GM12878 (cell line): ENCODE results near the gene CD101. TPM values are rescaled to one million over a fixed set of nuclear protein-coding genes. Genes with fewer than 3 reads are reported as not detected.

Experiments used
- ATAC-seq: fragments of 200-7000 bp; cut with Tn5 transposase; 3 replicates; pipeline ENCODE4 v1.9.1; 2020; ENCODE audit warnings: mild to moderate bottlenecking, moderate library complexity
- BruUV-seq: library from RNA; stranded (reverse); fragments of 400-500 nt; replicated peaks from 2 replicates; lab custom pipeline; 2021; lab: Mats Ljungman, UMichigan
- CTCF ChIA-PET: fragments of 300-600 bp; sonication (Branson Sonifier 250); formaldehyde crosslinking; extraction: SDS; loops from one replicate; lab custom pipeline; 2021; ENCODE audit warnings: inconsistent platforms; lab: Yijun Ruan, JAX
- POLR2A ChIA-PET: fragments of 350-600 bp; formaldehyde crosslinking; extraction: SDS; loops from one replicate; lab custom pipeline; 2021; ENCODE audit warnings: inconsistent platforms; lab: Charles Lee
- RAD21 ChIA-PET: fragments of 300-600 bp; sonication (Branson Sonifier 250); formaldehyde crosslinking; loops from one replicate; lab custom pipeline; 2023; ENCODE audit warnings: antibody characterized with exemption; ENCODE audit not compliant: unreplicated experiment; lab: Charles Lee
- SMC1A ChIA-PET: fragments of 300-600 bp; sonication (Branson Sonifier 250); formaldehyde crosslinking; loops from one replicate; lab custom pipeline; 2023; ENCODE audit not compliant: unreplicated experiment, uncharacterized antibody; lab: Charles Lee
- DNase-seq: peaks from one replicate; pipeline ENCODE4 v3.0.0-alpha.2; 2011; ENCODE audit warnings: low read depth, low spot score
- FAIRE-seq: peaks from 3 replicates; lab custom pipeline; 2011; peaks lifted over from hg19 to GRCh38; lab: Jason Lieb, UNC
- H2AFZ ChIP-seq: 2 replicates; pipeline ENCODE4 v1.6.0; 2011; ENCODE audit warnings: low read depth, low read length, control low read depth; ENCODE audit not compliant: control insufficient read depth
- H3K27ac ChIP-seq: 2 replicates; pipeline ENCODE4 v1.5.1; 2011; ENCODE audit warnings: control low read depth; ENCODE audit not compliant: control insufficient read depth, insufficient read depth
- H3K27me3 ChIP-seq, 2 experiments: replicated peaks in 1 of 2; 2 replicates each; pipeline versions ENCODE4 v1.6.0 to v1.6.1; 2011; ENCODE audit warnings: low read length in 1 of 2; ENCODE audit not compliant: control insufficient read depth in 2 of 2, insufficient read depth in 2 of 2
- H3K36me3 ChIP-seq, 2 experiments: 2 replicates each; pipeline ENCODE4 v1.5.1; 2011; ENCODE audit warnings: low read length in 1 of 2; ENCODE audit not compliant: control insufficient read depth in 2 of 2, insufficient read depth in 2 of 2
- H3K4me1 ChIP-seq: 2 replicates; pipeline ENCODE4 v1.6.1; 2011; ENCODE audit warnings: mild to moderate bottlenecking, low read length, moderate library complexity, mixed read lengths; ENCODE audit not compliant: control insufficient read depth, insufficient read depth
- H3K4me2 ChIP-seq: 2 replicates; pipeline ENCODE4 v1.6.0; 2011; ENCODE audit warnings: control low read depth; ENCODE audit not compliant: control insufficient read depth, insufficient read depth
- H3K4me3 ChIP-seq: fragments of 200-600 bp; sonication (generic); 2 replicates; pipeline ENCODE4 v1.5.1; 2016
- H3K79me2 ChIP-seq: 2 replicates; pipeline ENCODE4 v1.6.0; 2011; ENCODE audit warnings: low read length; ENCODE audit not compliant: control insufficient read depth, insufficient read depth
- H3K9ac ChIP-seq: 2 replicates; pipeline ENCODE4 v1.8.0; 2011; ENCODE audit warnings: low read length, control low read depth, mixed read lengths; ENCODE audit not compliant: control insufficient read depth, insufficient read depth
- H3K9me3 ChIP-seq: replicated peaks from 3 replicates; pipeline ENCODE4 v1.5.1; 2011; ENCODE audit warnings: mild to moderate bottlenecking, low read length; ENCODE audit not compliant: control insufficient read depth, insufficient read depth
- H4K20me1 ChIP-seq: 2 replicates; pipeline ENCODE4 v1.6.0; 2011; ENCODE audit not compliant: control insufficient read depth, insufficient read depth
- BHLHE40 ChIP-seq, 2 experiments: fragments of 450-650 bp in 1 of 2; IDR thresholded peaks; 2 replicates each; pipeline ENCODE4 v1.6.1; 2011 to 2017; ENCODE audit warnings: low read depth in 2 of 2, borderline replicate concordance in 1 of 2, improper control_type of control experiment in 1 of 2, low read length in 1 of 2, mild to moderate bottlenecking in 1 of 2
- ESRRA ChIP-seq: IDR thresholded peaks from 2 replicates; pipeline ENCODE4 v1.6.1; 2012; ENCODE audit warnings: mild to moderate bottlenecking, low read length, improper control_type of control experiment
- HDAC2 ChIP-seq: fragments of 200-600 bp; sonication (generic); IDR thresholded peaks from 2 replicates; pipeline ENCODE4 v1.6.1; 2017
- NKRF ChIP-seq: fragments of 450-650 bp; conservative IDR thresholded peaks from 2 replicates; pipeline ENCODE4 v1.6.1; 2017; ENCODE audit warnings: mild to moderate bottlenecking, moderate library complexity
- PBX3 ChIP-seq: IDR thresholded peaks from 2 replicates; pipeline ENCODE4 v1.6.1; 2011; ENCODE audit warnings: mild to moderate bottlenecking, low read depth, low read length, moderate library complexity; ENCODE audit not compliant: insufficient replicate concordance
- POLR2AphosphoS5 ChIP-seq: IDR thresholded peaks from 2 replicates; pipeline ENCODE4 v1.6.1; 2011; ENCODE audit warnings: mild to moderate bottlenecking, low read length, inconsistent platforms
- PRDM15 ChIP-seq: fragments of 450-650 bp; formaldehyde crosslinking; IDR thresholded peaks from 2 replicates; pipeline ENCODE4 v1.4.0; 2020; ENCODE audit warnings: mild to moderate bottlenecking, moderate library complexity
- SMAD1 ChIP-seq: fragments of 450-650 bp; IDR thresholded peaks from 2 replicates; pipeline ENCODE4 v1.6.1; 2018; ENCODE audit warnings: mild to moderate bottlenecking, low read depth; ENCODE audit not compliant: partially characterized antibody
- SMC3 ChIP-seq: IDR thresholded peaks from 2 replicates; pipeline ENCODE4 v1.6.1; 2011; ENCODE audit warnings: low read length, improper control_type of control experiment, borderline replicate concordance
- SUPT20H ChIP-seq: IDR thresholded peaks from 2 replicates; pipeline ENCODE4 v1.6.1; 2011; ENCODE audit warnings: low read depth, mild to moderate bottlenecking, low read length, moderate library complexity, borderline replicate concordance; ENCODE audit not compliant: control insufficient read depth
- USF2 ChIP-seq: IDR thresholded peaks from 2 replicates; pipeline ENCODE4 v1.6.1; 2011; ENCODE audit warnings: low read depth, low read length, improper control_type of control experiment, borderline replicate concordance
- ZNF274 ChIP-seq: IDR thresholded peaks from one replicate; pipeline ENCODE4 v1.8.0; 2011; ENCODE audit not compliant: insufficient read length, insufficient read depth
- ZNF622 ChIP-seq: fragments of 450-650 bp; IDR thresholded peaks from 2 replicates; pipeline ENCODE4 v1.6.1; 2017; ENCODE audit warnings: mild to moderate bottlenecking, inconsistent platforms
- WGBS: methylation state at CpG from one replicate; pipeline ENCODE4 v1.1.6; 2016; ENCODE audit warnings: low lambda C conversion rate; ENCODE audit not compliant: insufficient replicate concordance, insufficient coverage; ENCODE audit errors: missing lambda C conversion rate; 5-methylcytosine and 5-hydroxymethylcytosine counted together
- in situ Hi-C: fragments of 300-500 bp; cut with MboI; formaldehyde crosslinking; loops from 9 replicates; pipeline ENCODE4 v1.14.3; 2018; ENCODE audit warnings: mixed read lengths
- intact Hi-C: fragments of 100-400 bp; cut with micrococcal nuclease; formaldehyde crosslinking; loops from one replicate; pipeline ENCODE4 v1.14.2; 2022; ENCODE audit not compliant: unreplicated experiment
- polyA plus RNA-seq, 11 experiments: library from polyadenylated mRNA; depleted of rRNA in 4 of 11; unstranded in 6 of 11; stranded (reverse) in 5 of 11; fragments of >200 nt; fragmentation: Nextera tagmentation in 4 of 11; fragmentation: Illumina TruSeq in 1 of 11; extraction: Ambion mirVana in 4 of 11; extraction: Trizol in 1 of 11; gene quantifications; 1 replicate in 1 of 11; 2 replicates in 10 of 11; pipeline versions ENCODE4 v1.2.1 to v1.2.3, GENCODE V29; 2011 to 2016; ENCODE audit warnings: inconsistent platforms in 2 of 11, missing spikeins in 2 of 11, low read depth in 1 of 11
- total RNA-seq, 4 experiments: library from RNA; depleted of rRNA in 3 of 4; stranded (reverse); fragments of >200 nt in 3 of 4; fragmentation: Illumina TruSeq in 1 of 4; extraction: Trizol in 1 of 4; gene quantifications; 2 replicates each; pipeline versions ENCODE4 v1.2.1 to v1.2.3, GENCODE V29; 2013 to 2021

CD101 gene
- total and polyA plus RNA-seq, 10 of the 15 experiments (the other 5 are each of a cell fraction or from before 2014, with no cell fraction given), result 0.56 to 7.9 (median 2.9) TPM

GRCh38 chr1:117051224-117052064, 49.9 kb downstream of the CD101 start:
- no peaks in the 10 kb centered on the region for H4K20me1 ChIP-seq
- ChIA-PET POLR2A (interaction anchor here (1.0 to 2.1 kb wide), 6 partner anchors 9 to 483 kb away, joined by 3 to 9 read pairs (median 4); partner anchors contain the start of genes CD101 and TTF2), RAD21 (interaction anchor here (0.6 to 3.9 kb wide), 20 partner anchors 8 to 477 kb away, joined by 3 to 39 read pairs (median 4); partner anchors contain the start of gene TTF2), SMC1A (interaction anchor here (1.0 to 10.2 kb wide), 15 partner anchors 9 to 478 kb away, joined by 3 to 91 read pairs (median 8); partner anchors contain the start of genes CD101 and TTF2), CTCF (interaction anchor here (0.6 to 10.0 kb wide), 20 partner anchors 9 to 567 kb away, joined by 3 to 134 read pairs (median 4); partner anchors contain the start of genes CD101 and TTF2)
- peak; percentile 34 for DNase-seq
- H3K36me3 ChIP-seq, result no peaks in the 10 kb centered on the region
- H3K9me3 ChIP-seq, result no peaks in the 10 kb centered on the region
- in situ Hi-C loops (loop anchor here (5.0 kb wide), 1 partner anchor 314 kb away; no protein-coding TSS in a partner anchor), intact Hi-C loops (loop anchor here (1.0 to 5.0 kb wide), 7 partner anchors 21 to 327 kb away; partner anchors contain the start of gene CD101)
- peak overlapping the region; percentile 83 for H2AFZ ChIP-seq
- peak overlapping the region; percentile 61; the same call in 1 of the 2 replicates for H3K4me3 ChIP-seq
- H3K4me1 ChIP-seq, result peaks cover 13% of the 10 kb centered on the region
- ATAC-seq, result peak; percentile 93
- BruUV-seq, result no TSS peak
- H3K9ac ChIP-seq, result peak overlapping the region; percentile 65; the same call in 1 of the 2 replicates
- H3K27ac ChIP-seq, result peak overlapping the region; percentile 89
- H3K79me2 ChIP-seq, result peaks cover 2% of the 10 kb centered on the region; the same call in 1 of the 2 replicates
- peak; percentile 61 for FAIRE-seq
- H3K27me3 ChIP-seq, result no peaks in the 10 kb centered on the region
- 7% methylated on average over 8 of the region's 8 CpGs for WGBS
- peak overlapping the region; percentile 87 for H3K4me2 ChIP-seq
- TF ChIP-seq BHLHE40 (IDR thresholded peaks at IDR 0.05; ENCODE audit: borderline replicate concordance in 1 of 2, low read depth in 2 of 2, low read length in 1 of 2) (peak in 1 of 2 experiments; percentile 30; a peak in 1 of 4 replicates), ESRRA (no peak), ZNF622 (no peak), ZNF274 (no peak), NKRF (no peak), SUPT20H (no peak), SMAD1 (no peak), SMC3 (no peak), POLR2AphosphoS5 (no peak), PRDM15 (CRISPR knock-in tag) (no peak), USF2 (no peak), HDAC2 (no peak), PBX3 (no peak)
